Stimulated activated CD4-positive, alpha-beta T cell treated with anti-CD3 and anti-CD28 coated beads, Interleukin-4, amount 100 ng/mL, for 24 hours (primary cell): ENCODE data around the gene EBF3.
A peak's percentile ranks its signal among the peaks of the same experiment; 100 is the strongest.

ENCODE experiments used
- DNase-seq: peaks from one replicate; pipeline ENCODE4 v3.0.0-alpha.2; 2020

The EBF3 gene

DNA sequence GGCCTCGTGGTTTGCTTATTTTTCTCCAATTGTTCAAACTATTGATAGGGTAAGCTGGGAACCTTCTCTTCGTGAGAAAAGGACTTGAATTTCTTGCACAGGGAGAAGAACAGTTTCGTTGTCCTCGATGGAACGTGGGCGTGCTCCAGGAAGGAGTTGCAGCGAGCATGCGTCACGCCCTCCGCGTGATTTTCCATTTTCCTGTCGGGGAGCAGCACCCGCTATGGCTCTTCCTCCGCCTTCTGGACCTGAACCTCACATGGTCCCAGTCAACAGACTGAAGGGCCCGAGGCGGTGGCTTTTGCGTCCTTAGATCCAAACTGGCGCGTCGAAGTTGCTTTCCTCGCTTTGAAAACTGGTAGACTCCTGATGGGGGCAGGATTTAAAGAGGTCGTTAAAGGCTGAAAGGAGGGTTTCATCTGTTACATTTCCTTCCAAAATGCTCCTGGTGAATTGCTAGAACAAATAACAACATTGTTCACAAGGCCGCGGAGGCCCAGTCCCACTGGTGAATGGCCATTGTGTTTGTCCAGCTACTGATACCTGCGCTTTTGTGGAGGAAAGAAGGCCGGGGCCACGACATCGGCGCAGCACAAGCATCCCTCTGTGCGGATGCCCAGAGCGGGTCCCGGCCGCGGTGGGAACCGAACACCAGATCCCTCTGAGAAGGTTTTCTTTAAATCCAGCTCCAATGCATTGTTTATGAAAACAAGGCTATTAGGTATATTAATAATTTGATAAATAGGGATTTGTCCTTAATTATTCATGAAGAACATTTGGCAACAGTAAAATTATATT is 75.9 kb downstream of the EBF3 start:
- no peak for DNase-seq

GRCh38 chr10:129887381-129887905 is 76.6 kb downstream of the EBF3 start:
- DNase-seq: no peak

- no peak for DNase-seq
Observed at GRCh38 chr10:129886263-129886662, 77.8 kb downstream of the EBF3 start.

DNA sequence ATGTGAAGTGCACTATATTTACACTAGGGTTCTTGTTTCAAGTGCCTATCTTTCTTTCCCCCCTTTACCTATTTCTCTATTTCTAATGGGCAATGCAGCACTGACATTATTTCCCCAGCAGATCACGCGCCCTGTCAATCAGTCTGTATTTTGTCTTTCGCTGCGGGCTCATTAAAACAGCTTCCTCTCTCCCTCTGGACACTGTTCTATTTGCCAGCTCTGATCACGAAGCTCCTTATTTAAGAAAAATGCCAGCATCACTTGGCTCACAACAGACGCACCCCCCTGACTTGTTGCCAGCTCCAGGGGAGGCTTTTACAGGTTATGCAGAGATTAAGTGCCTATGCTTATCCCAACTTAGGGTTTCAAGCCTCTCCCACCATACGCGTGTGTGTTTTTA is 78.5 kb downstream of the EBF3 start:
- DNase-seq: no peak

- DNase-seq: no peak
Observed at GRCh38 chr10:129884398-129885078, 79.5 kb downstream of the EBF3 start.

- no peak for DNase-seq
Observed at GRCh38 chr10:129883626-129884397, 80.3 kb downstream of the EBF3 start.

GRCh38 chr10:129883029-129883428 is 81.0 kb downstream of the EBF3 start:
- DNase-seq: no peak

DNA sequence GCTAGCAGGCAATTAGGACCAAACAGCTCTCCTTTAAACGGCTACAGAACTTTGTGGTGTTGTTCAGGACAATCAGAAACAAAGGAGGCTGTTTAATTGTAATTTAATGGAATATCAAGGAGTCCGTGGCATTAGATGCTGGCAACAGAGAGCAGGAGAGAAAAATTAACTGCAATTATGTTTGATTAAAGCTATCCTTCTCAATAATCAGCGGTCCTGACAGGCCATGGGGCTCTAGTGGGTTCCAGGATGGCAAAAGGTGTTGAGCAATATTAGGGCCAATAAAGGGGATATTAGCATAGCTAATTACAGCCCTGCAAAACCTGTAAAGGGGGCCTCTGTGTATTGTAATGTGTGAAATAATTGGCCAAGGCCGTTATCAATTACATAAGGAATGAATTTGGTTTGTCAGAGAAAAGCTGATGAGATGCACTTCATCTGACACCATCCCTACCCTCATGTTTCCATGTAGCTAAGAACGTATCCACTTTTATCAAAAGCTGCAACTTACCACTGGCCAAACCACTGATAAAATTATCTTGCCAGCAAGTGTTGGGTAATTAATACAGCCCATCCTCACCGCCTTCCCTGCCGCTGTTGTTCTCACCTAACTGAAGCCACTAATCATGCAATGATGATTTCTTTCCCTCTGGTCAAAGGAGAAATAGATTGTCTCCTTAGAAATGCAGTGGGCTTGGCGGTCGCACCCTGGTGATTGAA is 81.6 kb downstream of the EBF3 start:
- no peak for DNase-seq

DNA sequence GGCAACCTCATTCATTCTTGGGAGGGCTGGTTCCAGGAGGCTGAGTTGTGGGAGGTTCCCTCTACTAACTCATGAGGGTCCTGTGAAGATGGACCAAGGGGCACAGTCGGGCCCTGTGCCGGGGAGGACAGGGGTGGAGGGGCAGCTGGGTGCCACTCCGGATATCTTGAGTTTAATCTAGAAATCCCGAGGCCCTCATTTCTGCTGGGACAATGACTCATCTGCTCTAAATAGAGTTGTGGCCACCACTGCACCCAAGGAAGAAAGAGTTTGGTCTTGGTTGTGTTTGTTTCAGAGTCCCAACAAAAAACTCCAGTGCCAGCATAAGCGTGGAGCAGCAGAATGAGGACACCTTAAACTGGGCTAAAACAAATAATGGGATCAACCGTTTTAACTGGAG is 82.4 kb downstream of the EBF3 start:
- no peak for DNase-seq

- no peak for DNase-seq
Observed at GRCh38 chr10:129880191-129880870, 83.7 kb downstream of the EBF3 start.

DNA sequence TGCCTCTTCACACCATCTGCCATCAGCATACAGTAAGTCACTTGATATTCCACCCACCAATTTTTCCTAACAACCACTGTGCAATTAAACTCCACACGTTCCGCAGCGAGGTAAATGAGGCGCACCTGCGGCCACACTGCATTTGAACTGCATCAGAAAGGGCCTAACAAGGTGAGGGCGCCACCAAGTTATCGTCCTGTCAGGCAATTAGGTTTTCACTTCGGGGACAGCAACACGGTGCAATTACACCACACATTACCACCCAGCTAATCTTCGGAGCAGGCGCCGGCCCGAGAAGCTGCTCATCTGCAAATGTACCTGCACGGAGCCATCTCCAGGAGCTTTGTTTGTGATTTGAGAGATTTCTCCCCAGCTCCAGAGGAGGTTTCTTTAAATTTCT is 84.4 kb downstream of the EBF3 start:
- DNase-seq: no peak

DNA sequence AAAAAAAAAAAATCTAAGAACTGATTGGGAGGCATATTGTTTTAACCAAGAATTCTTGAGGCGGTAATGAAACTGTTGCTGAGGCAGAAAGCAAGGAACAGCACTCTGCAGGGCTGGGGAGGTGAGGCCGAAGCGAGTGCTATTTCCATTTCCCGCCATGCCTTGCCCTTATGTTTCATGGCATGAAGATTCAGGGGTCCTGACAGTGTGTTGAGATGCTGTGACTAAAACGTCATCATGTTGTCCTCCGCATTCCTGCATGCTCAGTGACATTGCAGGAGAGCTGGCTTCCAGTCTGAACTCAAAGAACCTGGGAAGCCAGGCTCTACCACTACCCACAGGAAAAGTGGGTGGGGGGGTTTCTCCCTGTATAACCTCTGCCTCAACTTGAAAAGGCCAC is 85.2 kb downstream of the EBF3 start:
- DNase-seq: no peak

DNA sequence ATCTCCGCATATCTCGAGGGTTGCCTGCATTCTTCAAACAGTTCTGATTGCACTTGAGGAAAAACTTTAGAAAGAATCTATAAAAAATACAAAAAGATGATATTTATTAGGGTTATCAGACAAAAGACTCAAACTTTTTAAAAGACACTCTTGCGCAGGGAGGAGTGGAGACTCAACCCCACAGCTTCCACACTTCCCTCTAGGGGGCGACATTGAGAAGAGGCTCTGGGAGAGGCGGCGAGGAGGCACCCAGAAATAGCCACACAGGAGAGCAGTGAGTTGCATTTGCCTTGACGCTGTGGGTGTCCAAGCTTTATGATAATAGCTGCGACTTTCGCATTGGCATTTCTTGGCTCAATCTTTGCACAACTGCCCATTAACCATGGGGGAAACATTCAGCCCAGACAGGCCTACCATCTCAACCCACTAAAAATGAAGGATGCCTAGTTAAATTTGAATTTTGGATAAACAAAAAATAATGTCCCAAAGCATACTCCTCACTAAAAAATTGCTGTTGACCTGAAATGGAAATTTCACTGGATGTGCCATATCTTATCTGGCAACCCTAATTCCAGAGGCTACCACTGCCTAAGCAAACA is 86.2 kb downstream of the EBF3 start:
- DNase-seq: peak; percentile 44

- DNase-seq: no peak
Observed at GRCh38 chr10:129876838-129877237, 87.2 kb downstream of the EBF3 start.

DNA sequence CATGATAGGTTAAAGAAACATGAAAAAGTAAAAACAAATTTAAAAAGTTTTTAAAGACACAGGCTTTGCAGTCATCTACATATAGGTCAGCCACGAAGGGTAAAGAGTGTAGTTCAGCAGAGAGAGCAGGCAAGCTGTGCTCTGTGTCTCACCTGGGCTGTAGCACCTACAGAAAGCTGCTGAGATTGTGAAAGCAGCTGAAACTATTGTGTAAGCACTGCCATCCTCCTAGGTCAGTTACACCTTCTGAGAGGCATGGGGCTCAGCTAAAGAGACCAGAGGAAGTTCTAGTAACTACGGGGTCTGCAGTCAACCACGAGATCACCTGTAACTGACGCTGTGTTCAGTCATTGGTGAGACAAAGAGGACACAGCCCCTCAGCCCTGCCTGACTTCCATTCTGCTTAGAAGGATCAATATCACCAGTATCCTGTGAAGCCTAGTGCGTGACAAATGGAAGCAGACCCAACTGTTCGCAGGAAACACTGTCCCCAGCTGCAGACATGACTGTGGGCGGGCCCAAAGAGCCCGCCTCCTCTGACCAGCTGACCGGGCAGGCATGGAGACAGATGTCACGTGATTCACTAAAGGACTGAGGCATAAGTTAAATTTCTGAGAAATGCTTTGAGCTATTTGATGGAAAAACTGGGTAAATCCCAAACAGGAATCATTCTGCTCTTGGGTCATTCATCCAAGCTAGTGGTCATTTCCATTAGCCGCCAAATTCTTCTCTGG is 87.9 kb downstream of the EBF3 start:
- DNase-seq: no peak

GRCh38 chr10:129873351-129873750 is 90.7 kb downstream of the EBF3 start:
- no peak for DNase-seq

DNA sequence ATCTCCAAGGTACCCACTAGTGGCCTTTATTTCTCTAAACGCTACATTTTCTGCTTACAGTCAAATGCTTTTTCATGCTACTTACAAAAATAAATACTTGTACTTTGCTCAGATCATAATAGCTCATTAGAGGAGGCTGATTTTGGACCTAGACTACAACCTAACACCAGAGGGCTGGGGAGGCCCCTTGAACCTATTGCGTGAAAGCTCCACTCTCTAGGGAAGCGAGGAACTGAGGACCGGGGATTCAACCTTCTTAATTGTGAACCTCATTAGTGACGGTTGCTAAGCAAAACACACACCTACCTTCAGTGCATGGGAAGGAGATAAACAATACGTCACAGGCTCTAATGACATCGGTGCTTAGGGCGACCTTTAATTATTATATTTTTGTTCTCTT is 92.1 kb downstream of the EBF3 start:
- no peak for DNase-seq

GRCh38 chr10:129870961-129871621 is 93.0 kb downstream of the EBF3 start:
- no peak for DNase-seq

DNA sequence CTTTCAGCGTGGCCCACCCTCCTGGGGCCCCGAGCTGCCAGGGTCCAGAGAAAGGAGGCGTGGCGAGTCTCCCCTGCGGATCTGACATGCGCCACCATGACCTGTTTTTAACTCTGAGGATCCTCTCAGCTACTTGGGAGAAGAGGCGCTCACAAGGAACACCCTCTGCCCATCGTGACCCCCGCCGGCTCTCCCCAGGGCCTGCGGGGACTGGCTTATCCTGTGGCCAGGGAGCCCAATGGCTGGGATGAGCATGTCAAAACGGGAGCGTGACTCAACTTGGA is 93.7 kb downstream of the EBF3 start:
- no peak for DNase-seq

- no peak for DNase-seq
Observed at GRCh38 chr10:129869596-129870473, 94.2 kb downstream of the EBF3 start.
